Measurements from ENCODE around the gene F7.

GRCh38 chr13:113167155-113167554, 61.6 kb downstream of the F7 start:
- TF ChIP-seq, protein P1, sequence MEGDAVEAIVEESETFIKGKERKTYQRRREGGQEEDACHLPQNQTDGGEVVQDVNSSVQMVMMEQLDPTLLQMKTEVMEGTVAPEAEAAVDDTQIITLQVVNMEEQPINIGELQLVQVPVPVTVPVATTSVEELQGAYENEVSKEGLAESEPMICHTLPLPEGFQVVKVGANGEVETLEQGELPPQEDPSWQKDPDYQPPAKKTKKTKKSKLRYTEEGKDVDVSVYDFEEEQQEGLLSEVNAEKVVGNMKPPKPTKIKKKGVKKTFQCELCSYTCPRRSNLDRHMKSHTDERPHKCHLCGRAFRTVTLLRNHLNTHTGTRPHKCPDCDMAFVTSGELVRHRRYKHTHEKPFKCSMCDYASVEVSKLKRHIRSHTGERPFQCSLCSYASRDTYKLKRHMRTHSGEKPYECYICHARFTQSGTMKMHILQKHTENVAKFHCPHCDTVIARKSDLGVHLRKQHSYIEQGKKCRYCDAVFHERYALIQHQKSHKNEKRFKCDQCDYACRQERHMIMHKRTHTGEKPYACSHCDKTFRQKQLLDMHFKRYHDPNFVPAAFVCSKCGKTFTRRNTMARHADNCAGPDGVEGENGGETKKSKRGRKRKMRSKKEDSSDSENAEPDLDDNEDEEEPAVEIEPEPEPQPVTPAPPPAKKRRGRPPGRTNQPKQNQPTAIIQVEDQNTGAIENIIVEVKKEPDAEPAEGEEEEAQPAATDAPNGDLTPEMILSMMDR (IDR thresholded peaks at IDR 0.05) = no peak
- no peak for TF ChIP-seq ZFX (IDR thresholded peaks at IDR 0.05; ENCODE audit: borderline replicate concordance)

Measured in 22Rv1 (cell line).